Upper lobe of left lung (tissue), 4 donors: Measurements from ENCODE around the gene MOGAT2.

Experiments
- EP300 ChIP-seq, 4 donors: sonication (generic); formaldehyde crosslinking; IDR thresholded peaks; one replicate each; pipeline ENCODE4 v1.5.1; 2017; ENCODE audit warnings: antibody characterized with exemption in 4 of 4, control low read depth in 2 of 4
- POLR2A ChIP-seq, 4 donors: fragments of 450-650 bp; IDR thresholded peaks; one replicate each; pipeline ENCODE4 v1.5.1; 2016 to 2017; ENCODE audit warnings: antibody characterized with exemption in 4 of 4, mild to moderate bottlenecking in 2 of 4
- POLR2AphosphoS5 ChIP-seq, 2 donors: sonication (generic); formaldehyde crosslinking; IDR thresholded peaks; one replicate each; pipeline ENCODE4 v1.5.1; 2017; ENCODE audit warnings: antibody characterized with exemption in 2 of 2
- TF ChIP-seq, protein P1 (sequence below), 6 experiments: fragments of 450-650 bp in 4 of 6; fragments of 200-600 bp in 2 of 6; sonication (generic) in 2 of 6; IDR thresholded peaks; one replicate each; pipeline ENCODE4 v1.5.1; 2016 to 2019; ENCODE audit warnings: antibody characterized with exemption in 6 of 6

DNA sequence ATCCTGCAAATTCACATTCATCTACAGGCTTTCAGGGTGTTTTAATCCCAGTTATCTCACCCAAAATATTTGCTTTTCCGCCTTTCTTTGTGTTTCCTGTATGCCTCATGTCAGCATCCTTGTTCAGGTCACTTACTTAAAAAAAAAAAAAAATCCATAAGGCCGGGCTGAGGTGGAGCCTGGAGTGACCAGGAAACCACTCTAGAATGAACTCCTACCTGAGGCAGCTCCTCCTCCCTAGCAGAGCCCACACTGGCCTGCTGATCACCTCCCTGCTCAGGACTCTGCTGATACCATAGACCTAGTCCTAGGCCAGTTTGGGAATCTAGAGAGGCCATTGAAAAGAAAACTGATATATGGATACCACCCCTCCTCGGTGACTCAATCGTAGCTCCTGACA lies 42.2 kb downstream of the MOGAT2 start:
- TF ChIP-seq, protein P1, sequence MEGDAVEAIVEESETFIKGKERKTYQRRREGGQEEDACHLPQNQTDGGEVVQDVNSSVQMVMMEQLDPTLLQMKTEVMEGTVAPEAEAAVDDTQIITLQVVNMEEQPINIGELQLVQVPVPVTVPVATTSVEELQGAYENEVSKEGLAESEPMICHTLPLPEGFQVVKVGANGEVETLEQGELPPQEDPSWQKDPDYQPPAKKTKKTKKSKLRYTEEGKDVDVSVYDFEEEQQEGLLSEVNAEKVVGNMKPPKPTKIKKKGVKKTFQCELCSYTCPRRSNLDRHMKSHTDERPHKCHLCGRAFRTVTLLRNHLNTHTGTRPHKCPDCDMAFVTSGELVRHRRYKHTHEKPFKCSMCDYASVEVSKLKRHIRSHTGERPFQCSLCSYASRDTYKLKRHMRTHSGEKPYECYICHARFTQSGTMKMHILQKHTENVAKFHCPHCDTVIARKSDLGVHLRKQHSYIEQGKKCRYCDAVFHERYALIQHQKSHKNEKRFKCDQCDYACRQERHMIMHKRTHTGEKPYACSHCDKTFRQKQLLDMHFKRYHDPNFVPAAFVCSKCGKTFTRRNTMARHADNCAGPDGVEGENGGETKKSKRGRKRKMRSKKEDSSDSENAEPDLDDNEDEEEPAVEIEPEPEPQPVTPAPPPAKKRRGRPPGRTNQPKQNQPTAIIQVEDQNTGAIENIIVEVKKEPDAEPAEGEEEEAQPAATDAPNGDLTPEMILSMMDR (IDR thresholded peaks at IDR 0.05), result no peak
- no peak for TF ChIP-seq POLR2A (IDR thresholded peaks at IDR 0.05)
- no peak for TF ChIP-seq EP300 (IDR thresholded peaks at IDR 0.05)
- no peak for TF ChIP-seq POLR2AphosphoS5 (IDR thresholded peaks at IDR 0.05)
